IPS-NIHi7 (cell line): ENCODE data around the gene SPTY2D1.

Experiments
- DNase-seq: peaks from one replicate; pipeline ENCODE4 v3.0.0; 2012; ENCODE audit warnings: mixed read lengths; ENCODE audit errors: extremely low spot score

The SPTY2D1 gene

DNA sequence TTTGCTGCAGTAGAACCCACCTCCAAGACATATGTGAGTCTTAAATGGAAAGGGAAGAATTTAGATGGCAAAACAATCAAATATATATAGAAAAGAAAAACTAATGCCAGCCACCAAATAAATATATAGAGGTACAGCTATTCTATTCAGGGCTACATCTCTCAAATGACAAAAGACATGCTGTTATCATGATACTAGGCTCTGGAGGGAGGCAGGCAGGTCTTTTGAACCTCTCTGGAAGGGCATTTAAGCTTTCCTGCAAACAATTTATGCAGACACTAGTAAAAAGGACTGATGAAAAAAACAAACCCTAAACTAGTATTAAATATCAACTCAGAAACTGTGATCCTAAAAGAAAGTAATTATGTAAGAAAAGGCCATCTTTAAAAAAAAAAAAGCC, 70.0 kb downstream of the SPTY2D1 start:
- no peak for DNase-seq

DNA sequence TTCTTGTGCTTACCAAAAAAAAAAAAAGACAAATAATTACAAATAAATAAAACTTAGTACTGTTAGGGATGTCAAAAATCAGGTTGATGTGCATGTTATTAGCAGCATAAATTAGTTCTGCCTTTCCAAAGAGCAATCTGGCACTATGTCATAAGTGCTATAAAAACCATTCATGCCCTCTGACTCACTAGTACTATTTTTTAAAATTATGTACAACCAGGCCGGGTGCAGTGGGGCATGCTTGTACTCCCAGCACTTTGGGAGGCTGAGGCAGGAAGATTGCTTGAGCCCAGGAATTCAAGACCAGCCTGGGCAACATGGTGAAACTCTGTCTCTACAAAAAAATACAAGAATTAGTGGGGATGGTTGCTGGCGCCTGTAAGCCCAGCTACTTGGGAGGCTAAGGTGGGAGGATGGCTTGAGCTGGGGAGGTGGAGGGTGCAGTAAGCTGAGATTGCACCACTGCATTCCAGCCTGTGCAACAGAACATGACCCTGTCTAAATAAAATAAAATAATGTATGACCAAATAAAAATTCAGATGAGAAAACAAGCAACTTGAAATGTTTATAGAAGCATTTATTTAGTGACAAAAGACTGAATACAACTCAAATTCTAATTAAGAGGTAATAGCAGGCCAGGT, 70.9 kb downstream of the SPTY2D1 start:
- DNase-seq, result no peak
